GM23338 (cell line): ENCODE data around the gene CLPX.

Experiments
- EZH2 ChIP-seq: fragments of 200-600 bp; sonication (generic); IDR thresholded peaks from one replicate; pipeline ENCODE4 v1.8.0; 2017; ENCODE audit warnings: antibody characterized with exemption, mild to moderate bottlenecking, low read depth; ENCODE audit not compliant: unreplicated experiment
- EZH2phosphoT487 ChIP-seq: fragments of 200-600 bp; sonication (generic); IDR thresholded peaks from one replicate; pipeline ENCODE4 v1.8.1; 2018; ENCODE audit warnings: antibody characterized with exemption; ENCODE audit not compliant: unreplicated experiment
- TF ChIP-seq, protein P1 (sequence below), 2 experiments: fragments of 200-600 bp in 1 of 2; sonication (generic) in 1 of 2; conservative IDR thresholded peaks; 2 replicates each; pipeline versions ENCODE4 v1.5.1 to v1.6.1; 2016 to 2017; ENCODE audit warnings: antibody characterized with exemption in 2 of 2, low read depth in 2 of 2, mild to moderate bottlenecking in 2 of 2, moderate library complexity in 1 of 2

GRCh38 chr15:65209701-65210643 lies 24.8 kb upstream of the CLPX start:
- TF ChIP-seq, protein P1, sequence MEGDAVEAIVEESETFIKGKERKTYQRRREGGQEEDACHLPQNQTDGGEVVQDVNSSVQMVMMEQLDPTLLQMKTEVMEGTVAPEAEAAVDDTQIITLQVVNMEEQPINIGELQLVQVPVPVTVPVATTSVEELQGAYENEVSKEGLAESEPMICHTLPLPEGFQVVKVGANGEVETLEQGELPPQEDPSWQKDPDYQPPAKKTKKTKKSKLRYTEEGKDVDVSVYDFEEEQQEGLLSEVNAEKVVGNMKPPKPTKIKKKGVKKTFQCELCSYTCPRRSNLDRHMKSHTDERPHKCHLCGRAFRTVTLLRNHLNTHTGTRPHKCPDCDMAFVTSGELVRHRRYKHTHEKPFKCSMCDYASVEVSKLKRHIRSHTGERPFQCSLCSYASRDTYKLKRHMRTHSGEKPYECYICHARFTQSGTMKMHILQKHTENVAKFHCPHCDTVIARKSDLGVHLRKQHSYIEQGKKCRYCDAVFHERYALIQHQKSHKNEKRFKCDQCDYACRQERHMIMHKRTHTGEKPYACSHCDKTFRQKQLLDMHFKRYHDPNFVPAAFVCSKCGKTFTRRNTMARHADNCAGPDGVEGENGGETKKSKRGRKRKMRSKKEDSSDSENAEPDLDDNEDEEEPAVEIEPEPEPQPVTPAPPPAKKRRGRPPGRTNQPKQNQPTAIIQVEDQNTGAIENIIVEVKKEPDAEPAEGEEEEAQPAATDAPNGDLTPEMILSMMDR (conservative IDR thresholded peaks at IDR 0.05; ENCODE audit: low read depth in 2 of 2): no peak
- TF ChIP-seq EZH2phosphoT487: no peak
- no peak for TF ChIP-seq EZH2
